ENCODE results near the gene SIGLEC9.

The SIGLEC9 gene

GRCh38 chr19:51108066-51108804 is 16.5 kb upstream of the SIGLEC9 start, which contains the start of gene CTU1:
CTU1 (minus strand) TSS chr19:51108409; CDS start chr19:51104569, 3,840 bp downstream.
- Histone ChIP-seq H3K4me3 (ENCODE audit: insufficient read depth, low read depth, low read length) (peak within 1 kb of the TSS; percentile 75), H3K27me3 (ENCODE audit: control insufficient read depth, insufficient read depth, low read length, poor library complexity, severe bottlenecking) (peaks cover 17% of the 10 kb centered on the region), H3K4me1 (ENCODE audit: control insufficient read depth, insufficient read depth, low read length) (peaks cover 4% of the 10 kb centered on the region), H3K27ac (ENCODE audit: insufficient read depth, low read depth, low read length, poor library complexity, severe bottlenecking) (no peak within 1 kb of the TSS), H3K9me3 (ENCODE audit: control insufficient read depth, low read length) (no peaks in the 10 kb centered on the region), H3K36me3 (ENCODE audit: control insufficient read depth, insufficient read depth, low read length) (no peaks in the 10 kb centered on the region)
- WGBS, 2 experiments, result 0% methylated on average over 43 of the region's 43 CpGs

- Histone ChIP-seq H3K9me3 (ENCODE audit: control insufficient read depth, low read length) (no peaks in the 10 kb centered on the region), H3K36me3 (ENCODE audit: control insufficient read depth, insufficient read depth, low read length) (no peaks in the 10 kb centered on the region), H3K27ac (ENCODE audit: insufficient read depth, low read depth, low read length, poor library complexity, severe bottlenecking) (no peak overlapping the region), H3K27me3 (ENCODE audit: control insufficient read depth, insufficient read depth, low read length, poor library complexity, severe bottlenecking) (peaks cover 19% of the 10 kb centered on the region), H3K4me3 (ENCODE audit: insufficient read depth, low read depth, low read length) (peak overlapping the region; percentile 75), H3K4me1 (ENCODE audit: control insufficient read depth, insufficient read depth, low read length) (peaks cover 4% of the 10 kb centered on the region)
- WGBS, 2 experiments, result 14% methylated on average over 15 of the region's 15 CpGs
These were observed 15.9 kb upstream of the SIGLEC9 start for GRCh38 chr19:51108805-51109146.

DNA sequence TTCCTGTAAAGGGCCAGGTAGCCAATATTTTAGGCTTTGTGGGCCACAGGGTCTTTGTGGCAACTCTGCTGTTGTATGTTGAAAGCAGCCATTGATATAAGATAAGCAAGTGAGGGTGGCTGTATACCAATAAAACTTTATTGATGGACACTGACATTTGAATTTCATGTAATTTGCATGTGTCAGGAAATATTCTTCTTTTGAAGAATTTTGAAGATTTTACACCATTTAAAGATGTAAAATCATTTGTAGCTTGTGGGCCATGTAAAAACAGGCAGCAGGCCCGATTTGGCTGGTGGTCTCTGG is 14.1 kb upstream of the SIGLEC9 start:
- WGBS, 2 experiments, result 61 to 64% methylated on average over 1 of the region's 1 CpG
- no peak overlapping the region for H3K27ac ChIP-seq (ENCODE audit: insufficient read depth, low read depth, low read length, poor library complexity, severe bottlenecking)
- no peaks in the 10 kb centered on the region for H3K9me3 ChIP-seq (ENCODE audit: control insufficient read depth, low read length)
- peaks cover 19% of the 10 kb centered on the region for H3K27me3 ChIP-seq (ENCODE audit: control insufficient read depth, insufficient read depth, low read length, poor library complexity, severe bottlenecking)
- H3K4me3 ChIP-seq (ENCODE audit: insufficient read depth, low read depth, low read length), result no peak overlapping the region
- peaks cover 4% of the 10 kb centered on the region for H3K4me1 ChIP-seq (ENCODE audit: control insufficient read depth, insufficient read depth, low read length)
- no peaks in the 10 kb centered on the region for H3K36me3 ChIP-seq (ENCODE audit: control insufficient read depth, insufficient read depth, low read length)

GRCh38 chr19:51111606-51112005 is 13.1 kb upstream of the SIGLEC9 start:
- 43 to 46% methylated on average over 6 of the region's 6 CpGs for WGBS, 2 experiments
- Histone ChIP-seq H3K9me3 (ENCODE audit: control insufficient read depth, low read length) (no peaks in the 10 kb centered on the region), H3K27me3 (ENCODE audit: control insufficient read depth, insufficient read depth, low read length, poor library complexity, severe bottlenecking) (peaks cover 19% of the 10 kb centered on the region), H3K36me3 (ENCODE audit: control insufficient read depth, insufficient read depth, low read length) (no peaks in the 10 kb centered on the region), H3K4me1 (ENCODE audit: control insufficient read depth, insufficient read depth, low read length) (peaks cover 4% of the 10 kb centered on the region), H3K4me3 (ENCODE audit: insufficient read depth, low read depth, low read length) (no peak overlapping the region), H3K27ac (ENCODE audit: insufficient read depth, low read depth, low read length, poor library complexity, severe bottlenecking) (no peak overlapping the region)

- Histone ChIP-seq H3K9me3 (ENCODE audit: control insufficient read depth, low read length) (no peaks in the 10 kb centered on the region), H3K36me3 (ENCODE audit: control insufficient read depth, insufficient read depth, low read length) (no peaks in the 10 kb centered on the region), H3K4me3 (ENCODE audit: insufficient read depth, low read depth, low read length) (no peak overlapping the region), H3K27me3 (ENCODE audit: control insufficient read depth, insufficient read depth, low read length, poor library complexity, severe bottlenecking) (peaks cover 19% of the 10 kb centered on the region), H3K27ac (ENCODE audit: insufficient read depth, low read depth, low read length, poor library complexity, severe bottlenecking) (no peak overlapping the region), H3K4me1 (ENCODE audit: control insufficient read depth, insufficient read depth, low read length) (no peaks in the 10 kb centered on the region)
- 89 to 92% methylated on average over 6 of the region's 6 CpGs for WGBS, 2 experiments
These were observed 10.5 kb upstream of the SIGLEC9 start for GRCh38 chr19:51114087-51114729.

GRCh38 chr19:51116736-51117286 is 7.9 kb upstream of the SIGLEC9 start:
- Histone ChIP-seq H3K4me1 (ENCODE audit: control insufficient read depth, insufficient read depth, low read length) (no peaks in the 10 kb centered on the region), H3K27me3 (ENCODE audit: control insufficient read depth, insufficient read depth, low read length, poor library complexity, severe bottlenecking) (peaks cover 12% of the 10 kb centered on the region), H3K4me3 (ENCODE audit: insufficient read depth, low read depth, low read length) (no peak overlapping the region), H3K27ac (ENCODE audit: insufficient read depth, low read depth, low read length, poor library complexity, severe bottlenecking) (no peak overlapping the region), H3K9me3 (ENCODE audit: control insufficient read depth, low read length) (no peaks in the 10 kb centered on the region), H3K36me3 (ENCODE audit: control insufficient read depth, insufficient read depth, low read length) (no peaks in the 10 kb centered on the region)
- WGBS, 2 experiments, result 80 to 83% methylated on average over 6 of the region's 6 CpGs

DNA sequence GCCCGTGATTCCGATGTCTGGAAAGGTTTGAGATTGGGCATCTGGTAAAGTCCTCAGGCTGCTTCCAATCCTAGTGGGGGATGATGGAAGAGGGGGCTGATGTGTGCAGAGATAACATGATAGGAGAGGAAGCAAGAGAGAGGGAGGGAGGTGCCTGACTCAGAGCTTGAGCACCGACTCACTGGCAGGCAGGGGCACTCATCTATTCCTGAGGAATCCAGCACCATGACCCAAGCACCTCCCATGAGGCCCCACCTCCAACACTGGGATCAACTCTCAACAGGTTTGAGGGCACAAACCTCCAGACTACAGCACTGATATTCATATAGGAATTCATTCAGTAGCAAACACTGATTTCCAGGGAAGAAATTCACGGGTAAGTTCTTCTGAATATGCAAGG is 5.6 kb upstream of the SIGLEC9 start:
- H3K4me3 ChIP-seq (ENCODE audit: insufficient read depth, low read depth, low read length), result no peak overlapping the region
- H3K27ac ChIP-seq (ENCODE audit: insufficient read depth, low read depth, low read length, poor library complexity, severe bottlenecking), result no peak overlapping the region
- H3K27me3 ChIP-seq (ENCODE audit: control insufficient read depth, insufficient read depth, low read length, poor library complexity, severe bottlenecking), result no peaks in the 10 kb centered on the region
- 74 to 80% methylated on average over 4 of the region's 4 CpGs for WGBS, 2 experiments
- H3K4me1 ChIP-seq (ENCODE audit: control insufficient read depth, insufficient read depth, low read length), result no peaks in the 10 kb centered on the region
- H3K36me3 ChIP-seq (ENCODE audit: control insufficient read depth, insufficient read depth, low read length), result no peaks in the 10 kb centered on the region
- H3K9me3 ChIP-seq (ENCODE audit: control insufficient read depth, low read length), result no peaks in the 10 kb centered on the region

- Histone ChIP-seq H3K4me1 (ENCODE audit: control insufficient read depth, insufficient read depth, low read length) (no peaks in the 10 kb centered on the region), H3K4me3 (ENCODE audit: insufficient read depth, low read depth, low read length) (no peak overlapping the region), H3K27ac (ENCODE audit: insufficient read depth, low read depth, low read length, poor library complexity, severe bottlenecking) (no peak overlapping the region), H3K27me3 (ENCODE audit: control insufficient read depth, insufficient read depth, low read length, poor library complexity, severe bottlenecking) (no peaks in the 10 kb centered on the region), H3K9me3 (ENCODE audit: control insufficient read depth, low read length) (no peaks in the 10 kb centered on the region), H3K36me3 (ENCODE audit: control insufficient read depth, insufficient read depth, low read length) (no peaks in the 10 kb centered on the region)
- WGBS, 2 experiments, result 90 to 96% methylated on average over 6 of the region's 6 CpGs
These were observed 5.1 kb upstream of the SIGLEC9 start for GRCh38 chr19:51119611-51120010.

- Histone ChIP-seq H3K27ac (ENCODE audit: insufficient read depth, low read depth, low read length, poor library complexity, severe bottlenecking) (no peak overlapping the region), H3K27me3 (ENCODE audit: control insufficient read depth, insufficient read depth, low read length, poor library complexity, severe bottlenecking) (no peaks in the 10 kb centered on the region), H3K4me3 (ENCODE audit: insufficient read depth, low read depth, low read length) (no peak overlapping the region), H3K9me3 (ENCODE audit: control insufficient read depth, low read length) (no peaks in the 10 kb centered on the region), H3K4me1 (ENCODE audit: control insufficient read depth, insufficient read depth, low read length) (no peaks in the 10 kb centered on the region), H3K36me3 (ENCODE audit: control insufficient read depth, insufficient read depth, low read length) (no peaks in the 10 kb centered on the region)
- WGBS, 2 experiments, result 91 to 94% methylated on average over 6 of the region's 6 CpGs
These were observed 4.5 kb upstream of the SIGLEC9 start for GRCh38 chr19:51120160-51120559.

GRCh38 chr19:51121257-51121656 is 3.4 kb upstream of the SIGLEC9 start:
- no peak overlapping the region for H3K4me3 ChIP-seq (ENCODE audit: insufficient read depth, low read depth, low read length)
- H3K27me3 ChIP-seq (ENCODE audit: control insufficient read depth, insufficient read depth, low read length, poor library complexity, severe bottlenecking), result no peaks in the 10 kb centered on the region
- H3K27ac ChIP-seq (ENCODE audit: insufficient read depth, low read depth, low read length, poor library complexity, severe bottlenecking), result no peak overlapping the region
- H3K4me1 ChIP-seq (ENCODE audit: control insufficient read depth, insufficient read depth, low read length), result no peaks in the 10 kb centered on the region
- H3K36me3 ChIP-seq (ENCODE audit: control insufficient read depth, insufficient read depth, low read length), result no peaks in the 10 kb centered on the region
- H3K9me3 ChIP-seq (ENCODE audit: control insufficient read depth, low read length), result no peaks in the 10 kb centered on the region
- WGBS, 2 experiments, result 89 to 93% methylated on average over 8 of the region's 8 CpGs

Data from ectodermal cell (in vitro differentiated cells).